ENCODE data around the gene SDHA. TPM values are rescaled to one million over a fixed set of nuclear protein-coding genes. Genes with fewer than 3 reads are reported as not detected.

Gene SDHA
- total and polyA plus RNA-seq, 2 of the 8 experiments (the other 6 are each of a cell fraction or from before 2014, with no cell fraction given): 59.7 to 87.3 TPM

- TF ChIP-seq CHD7 (IDR thresholded peaks at IDR 0.05; ENCODE audit: insufficient replicate concordance, low read length): no peak
- TF ChIP-seq CHD2 (IDR thresholded peaks at IDR 0.05; ENCODE audit: low read length): no peak
- no peak for TF ChIP-seq POLR2A (IDR thresholded peaks at IDR 0.05; ENCODE audit: control extremely low read depth in 1 of 2, low read depth in 2 of 2, low read length in 2 of 2)
- TF ChIP-seq CHD1 (IDR thresholded peaks at IDR 0.05; ENCODE audit: low read depth, low read length): no peak
- no peak for TF ChIP-seq ZNF274 (IDR thresholded peaks at IDR 0.05; ENCODE audit: borderline replicate concordance, extremely low read depth, low read length)
- TF ChIP-seq SAP30 (IDR thresholded peaks at IDR 0.05; ENCODE audit: insufficient read depth, insufficient replicate concordance, low read length): no peak
- no peak for TF ChIP-seq KDM4A (IDR thresholded peaks at IDR 0.05; ENCODE audit: low read depth, low read length, severe bottlenecking)
These were observed 23.4 kb upstream of the SDHA start (continued) for GRCh38 chr5:194603-195209.
